Measurements from ENCODE around the gene RNF181. TPM values are rescaled to one million over a fixed set of nuclear protein-coding genes. Genes with fewer than 3 reads are reported as not detected.

Gene RNF181
- total and polyA plus RNA-seq, 2 of the 13 experiments (the other 11 are each of a cell fraction or from before 2014, with no cell fraction given): 224 to 578 TPM

DNA sequence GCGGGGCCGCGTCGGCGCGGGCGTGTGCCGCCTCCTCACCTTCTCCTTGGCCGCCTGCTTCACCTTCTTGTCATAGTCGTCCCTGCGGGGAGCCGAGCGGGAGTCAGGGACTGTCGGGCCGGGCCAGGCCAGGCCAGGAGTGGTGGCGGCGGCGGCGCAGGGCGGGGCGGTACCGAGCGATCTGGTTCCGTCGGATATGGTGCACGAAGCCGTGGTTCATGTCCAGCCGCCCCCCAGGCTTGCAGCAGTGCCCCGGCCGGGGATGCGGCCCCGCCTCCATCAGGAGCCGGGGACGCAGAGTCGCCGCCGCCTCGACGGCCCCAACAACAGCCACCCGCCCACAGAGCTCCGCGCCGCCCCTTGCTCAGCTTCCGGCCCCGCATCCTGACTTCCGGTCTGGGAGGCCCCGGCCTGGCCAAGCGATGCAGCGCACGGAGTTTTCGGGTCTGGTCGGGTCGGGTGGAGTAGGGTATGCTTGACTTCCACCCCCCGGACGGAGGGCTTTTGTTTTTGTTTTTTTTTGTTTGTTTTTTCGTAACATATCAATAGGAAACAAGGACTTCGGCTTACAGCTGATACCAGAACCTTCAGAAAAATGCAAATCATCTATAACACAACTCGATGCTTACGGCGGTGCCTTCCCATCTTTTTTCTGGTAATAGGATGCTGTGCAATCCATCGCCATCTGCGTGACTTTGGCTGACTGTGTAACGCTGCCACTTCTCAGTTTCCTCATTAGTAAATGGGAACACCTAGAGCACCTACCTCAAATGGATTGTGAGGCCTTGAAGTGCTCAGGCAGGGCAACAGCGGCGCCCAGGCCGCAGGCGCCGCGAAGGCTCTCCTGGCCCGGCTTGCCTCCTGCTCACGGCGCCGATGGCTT, 16.4 kb downstream of the RNF181 start, which contains the start of gene C2orf68 (continued):
- TF ChIP-seq ZNF468 (CRISPR knock-in tag; IDR thresholded peaks at IDR 0.05): no peak; the same call in 1 of the 2 replicates
- 0 out of 2 replicates have a peak, but pooled peaks have one; percentile 31 for TF ChIP-seq RFXANK (CRISPR knock-in tag; IDR thresholded peaks at IDR 0.05)
- peak; percentile 86 for TF ChIP-seq ZSCAN9 (CRISPR knock-in tag; IDR thresholded peaks at IDR 0.05; ENCODE audit: borderline replicate concordance)
- no peak for TF ChIP-seq CCAR2 (optimal IDR thresholded peaks at IDR 0.05; ENCODE audit: low read depth, low read length)
- TF ChIP-seq, protein P1, sequence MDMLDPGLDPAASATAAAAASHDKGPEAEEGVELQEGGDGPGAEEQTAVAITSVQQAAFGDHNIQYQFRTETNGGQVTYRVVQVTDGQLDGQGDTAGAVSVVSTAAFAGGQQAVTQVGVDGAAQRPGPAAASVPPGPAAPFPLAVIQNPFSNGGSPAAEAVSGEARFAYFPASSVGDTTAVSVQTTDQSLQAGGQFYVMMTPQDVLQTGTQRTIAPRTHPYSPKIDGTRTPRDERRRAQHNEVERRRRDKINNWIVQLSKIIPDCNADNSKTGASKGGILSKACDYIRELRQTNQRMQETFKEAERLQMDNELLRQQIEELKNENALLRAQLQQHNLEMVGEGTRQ (IDR thresholded peaks at IDR 0.05; ENCODE audit: low read depth, low read length): no peak
- TF ChIP-seq, protein P1 (CRISPR knock-in tag; IDR thresholded peaks at IDR 0.05; ENCODE audit: borderline replicate concordance): peak; percentile 54; the same call in 1 of the 2 replicates
- peak; percentile 68; the same call in 1 of the 2 replicates for TF ChIP-seq MTA1 (CRISPR knock-in tag; IDR thresholded peaks at IDR 0.05; ENCODE audit: borderline replicate concordance)
- peak; percentile 98 for TF ChIP-seq SPEN (CRISPR knock-in tag; IDR thresholded peaks at IDR 0.05; ENCODE audit: low read depth)
- TF ChIP-seq, protein P2, sequence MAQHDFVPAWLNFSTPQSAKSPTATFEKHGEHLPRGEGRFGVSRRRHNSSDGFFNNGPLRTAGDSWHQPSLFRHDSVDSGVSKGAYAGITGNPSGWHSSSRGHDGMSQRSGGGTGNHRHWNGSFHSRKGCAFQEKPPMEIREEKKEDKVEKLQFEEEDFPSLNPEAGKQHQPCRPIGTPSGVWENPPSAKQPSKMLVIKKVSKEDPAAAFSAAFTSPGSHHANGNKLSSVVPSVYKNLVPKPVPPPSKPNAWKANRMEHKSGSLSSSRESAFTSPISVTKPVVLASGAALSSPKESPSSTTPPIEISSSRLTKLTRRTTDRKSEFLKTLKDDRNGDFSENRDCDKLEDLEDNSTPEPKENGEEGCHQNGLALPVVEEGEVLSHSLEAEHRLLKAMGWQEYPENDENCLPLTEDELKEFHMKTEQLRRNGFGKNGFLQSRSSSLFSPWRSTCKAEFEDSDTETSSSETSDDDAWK (CRISPR knock-in tag; IDR thresholded peaks at IDR 0.05): no peak
- peak; percentile 14; the same call in 1 of the 2 replicates for TF ChIP-seq ZNF12 (CRISPR knock-in tag; IDR thresholded peaks at IDR 0.05)
- no peak; the same call in 1 of the 2 replicates for TF ChIP-seq ZSCAN21 (CRISPR knock-in tag; IDR thresholded peaks at IDR 0.05; ENCODE audit: borderline replicate concordance)
- no peak for TF ChIP-seq E2F1 (CRISPR knock-in tag; IDR thresholded peaks at IDR 0.05)
- TF ChIP-seq, protein P3, sequence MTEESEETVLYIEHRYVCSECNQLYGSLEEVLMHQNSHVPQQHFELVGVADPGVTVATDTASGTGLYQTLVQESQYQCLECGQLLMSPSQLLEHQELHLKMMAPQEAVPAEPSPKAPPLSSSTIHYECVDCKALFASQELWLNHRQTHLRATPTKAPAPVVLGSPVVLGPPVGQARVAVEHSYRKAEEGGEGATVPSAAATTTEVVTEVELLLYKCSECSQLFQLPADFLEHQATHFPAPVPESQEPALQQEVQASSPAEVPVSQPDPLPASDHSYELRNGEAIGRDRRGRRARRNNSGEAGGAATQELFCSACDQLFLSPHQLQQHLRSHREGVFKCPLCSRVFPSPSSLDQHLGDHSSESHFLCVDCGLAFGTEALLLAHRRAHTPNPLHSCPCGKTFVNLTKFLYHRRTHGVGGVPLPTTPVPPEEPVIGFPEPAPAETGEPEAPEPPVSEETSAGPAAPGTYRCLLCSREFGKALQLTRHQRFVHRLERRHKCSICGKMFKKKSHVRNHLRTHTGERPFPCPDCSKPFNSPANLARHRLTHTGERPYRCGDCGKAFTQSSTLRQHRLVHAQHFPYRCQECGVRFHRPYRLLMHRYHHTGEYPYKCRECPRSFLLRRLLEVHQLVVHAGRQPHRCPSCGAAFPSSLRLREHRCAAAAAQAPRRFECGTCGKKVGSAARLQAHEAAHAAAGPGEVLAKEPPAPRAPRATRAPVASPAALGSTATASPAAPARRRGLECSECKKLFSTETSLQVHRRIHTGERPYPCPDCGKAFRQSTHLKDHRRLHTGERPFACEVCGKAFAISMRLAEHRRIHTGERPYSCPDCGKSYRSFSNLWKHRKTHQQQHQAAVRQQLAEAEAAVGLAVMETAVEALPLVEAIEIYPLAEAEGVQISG (CRISPR knock-in tag; IDR thresholded peaks at IDR 0.05): peak; percentile 89
- TF ChIP-seq KDM5B (CRISPR knock-in tag; IDR thresholded peaks at IDR 0.05; ENCODE audit: borderline replicate concordance): peak; percentile 97
- TF ChIP-seq ESRRA (CRISPR knock-in tag; IDR thresholded peaks at IDR 0.05; ENCODE audit: low read depth): peak; percentile 60; the same call in 1 of the 2 replicates
- TF ChIP-seq KMT2A (CRISPR knock-in tag; IDR thresholded peaks at IDR 0.05): peak; percentile 95
- peak; percentile 83 for TF ChIP-seq ZNF768 (CRISPR knock-in tag; IDR thresholded peaks at IDR 0.05)
- TF ChIP-seq, protein P4, sequence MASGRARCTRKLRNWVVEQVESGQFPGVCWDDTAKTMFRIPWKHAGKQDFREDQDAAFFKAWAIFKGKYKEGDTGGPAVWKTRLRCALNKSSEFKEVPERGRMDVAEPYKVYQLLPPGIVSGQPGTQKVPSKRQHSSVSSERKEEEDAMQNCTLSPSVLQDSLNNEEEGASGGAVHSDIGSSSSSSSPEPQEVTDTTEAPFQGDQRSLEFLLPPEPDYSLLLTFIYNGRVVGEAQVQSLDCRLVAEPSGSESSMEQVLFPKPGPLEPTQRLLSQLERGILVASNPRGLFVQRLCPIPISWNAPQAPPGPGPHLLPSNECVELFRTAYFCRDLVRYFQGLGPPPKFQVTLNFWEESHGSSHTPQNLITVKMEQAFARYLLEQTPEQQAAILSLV (CRISPR knock-in tag; IDR thresholded peaks at IDR 0.05; ENCODE audit: borderline replicate concordance): 0 out of 2 replicates have a peak, but pooled peaks have one; percentile 68
- peak; percentile 90; the same call in 1 of the 2 replicates for TF ChIP-seq NFKB2 (CRISPR knock-in tag; IDR thresholded peaks at IDR 0.05; ENCODE audit: borderline replicate concordance)
- peak; percentile 75; the same call in 1 of the 2 replicates for TF ChIP-seq FLYWCH1 (CRISPR knock-in tag; IDR thresholded peaks at IDR 0.05)
